ACHN (cell line): ENCODE results near the gene MAPKBP1.
"Not testable (repeated sequence)": the region's sequence is repeated elsewhere in the genome, so short reads cannot be mapped to it uniquely, and the experiment has no call there.

Experiments used
- DNase-seq: peaks from one replicate; pipeline ENCODE4 v3.0.0-alpha.2; 2015
- in situ Hi-C: cut with HindIII; loops from 2 replicates; pipeline ENCODE4 v1.10.0; 2017; ENCODE audit warnings: low sequenced_read_pairs, low pct_ligation_motif_present, low pct_unique_long_range_greater_than_20kb

Gene MAPKBP1

GRCh38 chr15:41774062-41774881 lies at the start of gene MAPKBP1:
MAPKBP1 (plus strand) TSS chr15:41774484; CDS start chr15:41775276, 792 bp downstream.
- peak; percentile 96 for DNase-seq
- in situ Hi-C loops: no loop called here

GRCh38 chr15:41727143-41727542 lies 47.1 kb upstream of the MAPKBP1 start:
- DNase-seq: no peak
- in situ Hi-C loops: no loop called here

DNA sequence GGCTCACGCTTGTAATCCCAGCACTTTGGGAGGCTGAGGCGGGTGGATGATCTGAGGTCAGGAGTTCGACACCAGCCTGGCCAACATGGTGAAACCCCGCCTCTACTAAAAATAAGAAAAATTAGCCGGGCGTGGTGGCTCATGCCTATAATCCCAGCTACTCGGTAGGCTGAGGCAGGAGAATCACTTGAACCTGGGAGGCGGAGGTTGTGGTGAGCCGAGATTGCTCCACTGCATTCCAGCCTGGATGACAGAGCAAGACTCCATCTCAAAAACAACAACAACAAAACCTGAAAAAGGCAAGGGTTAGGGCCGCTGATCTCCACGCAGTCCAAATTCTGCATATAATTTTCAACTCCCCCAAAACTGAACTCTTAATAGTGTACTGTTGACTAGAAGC lies 46.2 kb upstream of the MAPKBP1 start:
- in situ Hi-C loops, DNase-seq: not testable (repeated sequence)

DNA sequence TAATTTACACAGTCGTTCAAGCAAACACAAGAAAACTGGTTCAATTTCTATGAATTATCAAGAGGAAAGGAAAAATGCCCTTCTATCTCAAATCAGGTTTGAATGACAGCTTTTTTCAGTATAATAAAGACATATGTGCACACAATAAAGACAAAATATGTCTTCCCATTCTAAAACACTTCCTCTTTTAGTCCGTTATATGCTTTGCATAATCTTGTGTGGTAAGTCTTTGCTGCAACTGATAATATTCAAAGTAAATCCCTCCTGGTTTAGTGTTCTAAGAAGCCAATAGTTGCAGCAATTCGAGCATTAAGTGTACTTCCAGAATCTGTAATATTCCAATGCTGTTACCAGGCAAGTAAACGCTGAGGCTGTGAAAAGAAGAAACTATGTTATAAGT lies 43.7 kb upstream of the MAPKBP1 start:
- in situ Hi-C loops: no loop called here
- DNase-seq: no peak

- no peak for DNase-seq
- in situ Hi-C loops: no loop called here
Measured at GRCh38 chr15:41732483-41732882, 41.8 kb upstream of the MAPKBP1 start.

DNA sequence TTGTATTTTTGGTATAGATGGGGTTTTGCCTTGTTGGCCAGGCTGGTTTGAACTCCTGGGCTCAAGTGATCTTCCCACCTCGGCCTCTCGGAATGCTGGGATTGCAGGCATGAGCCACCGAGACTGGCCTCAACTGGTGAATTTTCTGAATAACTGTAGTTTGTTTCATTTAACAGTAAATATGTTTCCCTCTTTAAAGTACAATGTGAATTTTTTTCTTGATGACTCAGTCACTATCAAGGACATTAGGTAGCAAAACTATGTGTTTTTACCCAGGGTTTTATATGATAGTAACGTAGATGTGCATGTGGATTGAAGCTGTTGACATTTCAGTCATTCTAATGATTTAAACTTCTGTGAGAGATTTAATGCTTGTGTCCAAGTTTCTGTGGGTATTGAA lies 40.2 kb upstream of the MAPKBP1 start:
- in situ Hi-C loops: no loop called here
- DNase-seq: no peak

GRCh38 chr15:41735046-41735445 lies 39.2 kb upstream of the MAPKBP1 start:
- in situ Hi-C loops: no loop called here
- DNase-seq: no peak

DNA sequence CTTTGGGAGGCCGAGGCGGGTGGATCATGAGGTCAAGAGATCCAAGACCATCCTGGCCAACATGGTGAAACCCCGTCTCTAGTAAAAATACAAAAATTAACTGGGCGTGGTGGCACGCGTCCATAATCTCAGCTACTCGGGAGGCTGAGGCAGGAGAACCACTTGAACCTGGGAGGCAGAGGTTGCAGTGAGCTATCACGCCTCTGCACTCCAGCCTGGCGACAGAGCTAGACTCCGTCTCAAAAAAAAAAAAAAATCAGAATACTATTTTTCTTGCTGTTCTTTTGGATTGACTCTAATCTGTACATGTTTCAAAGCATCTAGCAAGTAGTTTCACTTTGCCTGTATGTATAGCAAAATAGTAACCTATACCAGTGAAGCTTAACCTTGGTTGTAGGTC lies 38.8 kb upstream of the MAPKBP1 start:
- in situ Hi-C loops, DNase-seq: not testable (repeated sequence)

DNA sequence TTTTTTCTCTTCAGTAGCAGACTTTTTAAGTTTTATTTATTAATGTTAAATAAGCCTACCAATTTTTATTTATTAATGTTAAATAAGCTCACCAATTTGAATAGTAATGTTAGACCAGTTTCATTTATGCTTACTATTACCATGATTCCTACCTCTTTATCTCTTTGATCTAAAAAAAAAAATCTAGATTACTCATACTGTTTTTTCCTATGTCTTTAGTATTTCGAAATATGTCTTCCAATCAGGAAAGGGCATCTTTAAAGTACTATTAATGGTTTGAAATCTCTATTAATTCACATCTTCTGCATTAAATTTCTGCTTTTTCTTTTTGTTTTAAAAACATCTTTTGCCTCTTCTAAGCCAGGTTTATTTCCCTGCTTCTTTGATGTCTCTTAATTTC lies 27.5 kb upstream of the MAPKBP1 start:
- no peak for DNase-seq
- in situ Hi-C loops: no loop called here

- in situ Hi-C loops: no loop called here
- DNase-seq: no peak
Measured at GRCh38 chr15:41756198-41756597, 18.1 kb upstream of the MAPKBP1 start.

DNA sequence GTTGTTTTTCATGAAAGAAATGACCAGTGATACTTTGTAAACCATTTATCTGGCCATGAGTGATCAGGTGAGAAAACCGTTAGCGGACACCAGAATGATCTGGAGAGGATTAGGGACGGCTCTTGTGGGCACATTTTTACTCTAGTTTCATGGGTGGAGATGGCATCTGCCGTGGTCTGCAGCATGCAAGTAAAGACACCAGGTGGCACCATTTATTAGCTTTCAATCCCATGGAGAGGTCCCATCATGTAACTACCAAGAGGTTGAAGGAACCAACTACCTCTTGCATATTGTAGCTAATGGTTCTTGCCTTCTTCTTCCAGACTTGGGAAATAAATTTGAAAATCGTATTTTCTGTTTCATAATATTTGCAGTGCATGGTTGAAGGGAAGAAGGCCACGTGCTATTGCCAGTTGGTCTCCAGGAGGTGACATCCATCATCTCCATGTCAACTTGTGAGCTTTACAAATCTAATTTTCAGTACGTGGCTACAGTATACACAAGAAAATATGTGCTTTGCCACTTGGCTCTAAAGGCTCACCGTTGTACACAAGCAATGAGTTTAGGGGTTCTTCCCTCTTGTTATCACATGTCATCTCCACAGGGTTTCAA lies 1.5 kb upstream of the MAPKBP1 start:
- in situ Hi-C loops: no loop called here
- peak; percentile 70 for DNase-seq

GRCh38 chr15:41773332-41773728 lies 954 bp upstream of the MAPKBP1 start:
- DNase-seq: peak; percentile 7
- in situ Hi-C loops: no loop called here

DNA sequence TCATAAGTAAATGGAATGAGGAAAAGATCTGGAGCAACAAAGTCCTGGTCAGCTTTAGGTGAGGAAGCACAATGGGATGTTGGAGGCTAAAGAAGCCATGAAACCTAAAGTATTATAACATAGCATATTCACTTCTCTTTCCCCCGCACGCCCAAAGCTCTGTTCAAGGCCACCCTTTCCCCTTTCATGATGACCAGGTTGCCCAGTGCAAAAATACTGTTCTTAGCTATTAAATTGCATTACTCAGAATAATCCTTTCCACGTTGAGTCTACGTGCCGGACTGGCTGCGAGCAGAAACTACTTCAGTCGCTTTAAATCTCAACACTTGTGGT lies 589 bp upstream of the MAPKBP1 start:
- in situ Hi-C loops: no loop called here
- DNase-seq: no peak

- no peak for DNase-seq
- in situ Hi-C loops: no loop called here
Measured at GRCh38 chr15:41774882-41775417, 666 bp downstream of the MAPKBP1 start.

DNA sequence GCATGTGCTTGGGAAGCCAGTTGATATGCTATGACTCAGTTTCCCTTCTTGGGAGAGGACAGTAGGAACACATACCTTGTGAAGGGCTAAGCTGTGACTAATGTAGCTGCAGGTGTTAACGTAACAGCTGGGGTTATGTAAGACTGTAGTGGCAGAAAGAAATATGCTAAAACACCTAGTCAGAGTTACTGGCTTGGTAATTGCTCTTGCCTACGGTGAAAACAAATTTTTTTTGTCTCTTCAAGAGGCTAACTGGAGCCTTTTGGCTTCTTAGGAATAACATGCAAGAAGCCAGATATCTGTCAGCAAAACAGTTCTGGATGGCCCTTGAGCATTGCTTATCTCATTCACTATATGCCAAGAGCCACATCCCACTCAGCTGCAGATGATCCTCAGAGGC lies 1.4 kb downstream of the MAPKBP1 start:
- in situ Hi-C loops: no loop called here
- no peak for DNase-seq

DNA sequence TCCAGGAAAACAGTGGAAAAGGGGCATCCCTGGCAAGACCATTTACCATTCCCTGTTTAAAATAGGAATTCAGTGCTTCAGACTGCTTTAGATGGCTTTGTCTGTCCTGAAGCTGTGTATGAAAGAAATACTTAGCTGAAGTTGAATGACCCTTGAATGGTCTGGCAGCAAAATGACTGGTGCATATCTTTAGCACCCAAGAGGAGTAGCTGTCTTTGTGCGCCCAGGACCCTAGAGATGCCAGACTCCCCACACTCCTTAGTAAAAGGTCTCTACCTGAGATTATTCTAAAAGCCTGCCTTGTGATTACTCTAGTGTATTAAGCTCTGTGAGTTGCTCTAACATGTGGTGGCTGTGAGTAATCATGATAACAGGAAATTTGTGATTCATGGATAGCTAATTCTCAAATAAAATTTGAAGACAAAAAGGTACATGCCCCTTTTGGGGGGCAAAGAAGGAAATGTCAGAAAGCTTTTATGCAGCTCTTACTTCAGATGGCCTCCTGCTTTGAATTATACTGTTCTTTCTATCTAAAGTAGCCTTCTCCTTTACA lies 3.2 kb downstream of the MAPKBP1 start:
- no peak for DNase-seq
- in situ Hi-C loops: no loop called here

GRCh38 chr15:41778521-41778920 lies 4.2 kb downstream of the MAPKBP1 start:
- in situ Hi-C loops: no loop called here

DNA sequence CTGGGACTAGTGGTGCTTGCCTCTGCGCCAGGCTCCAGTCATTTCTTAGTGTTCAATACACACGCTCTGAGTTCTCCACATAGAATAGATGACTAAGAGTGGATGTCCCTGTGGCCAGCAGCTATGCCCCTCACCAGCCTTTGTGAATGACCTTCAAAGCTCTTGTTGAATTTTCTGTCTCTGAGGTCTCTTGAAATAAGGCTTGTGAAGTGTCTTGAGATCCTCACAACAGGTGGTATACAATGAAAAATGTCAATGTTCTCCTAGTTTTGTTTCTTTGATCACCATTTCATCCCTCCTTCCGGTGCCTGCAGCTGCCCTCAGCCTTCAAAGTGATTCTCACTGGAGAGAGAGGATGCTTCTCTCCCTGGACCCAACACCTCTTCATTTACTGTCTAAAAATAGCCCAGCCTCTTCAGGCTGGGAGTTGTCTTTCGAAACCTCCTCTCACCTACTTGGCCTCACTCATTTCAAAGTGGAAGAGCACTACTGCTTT lies 5.4 kb downstream of the MAPKBP1 start:
- DNase-seq: no peak
- in situ Hi-C loops: no loop called here

More at GRCh38 chr15:41778521-41778920, 4.2 kb downstream of the MAPKBP1 start:
- DNase-seq: no peak

- DNase-seq: no peak
- in situ Hi-C loops: no loop called here
Measured at GRCh38 chr15:41780266-41780665, 6.0 kb downstream of the MAPKBP1 start.
